H4 (cell line): Measurements from ENCODE around the gene NELL1. TPM values are rescaled to one million over a fixed set of nuclear protein-coding genes. Genes with fewer than 3 reads are reported as not detected.

Experiments used
- DNase-seq: peaks from one replicate; pipeline ENCODE4 v3.0.0-alpha.2; 2015; ENCODE audit warnings: low spot score
- total RNA-seq: library from RNA; depleted of rRNA; stranded (reverse); fragments of >200 nt; shearing (Covaris generic); gene quantifications from 2 replicates; pipeline ENCODE4 v1.2.3, GENCODE V29; 2014; rRNA removed

The NELL1 gene
- 0.02 and 0.66 TPM in 2 replicates for total RNA-seq

DNA sequence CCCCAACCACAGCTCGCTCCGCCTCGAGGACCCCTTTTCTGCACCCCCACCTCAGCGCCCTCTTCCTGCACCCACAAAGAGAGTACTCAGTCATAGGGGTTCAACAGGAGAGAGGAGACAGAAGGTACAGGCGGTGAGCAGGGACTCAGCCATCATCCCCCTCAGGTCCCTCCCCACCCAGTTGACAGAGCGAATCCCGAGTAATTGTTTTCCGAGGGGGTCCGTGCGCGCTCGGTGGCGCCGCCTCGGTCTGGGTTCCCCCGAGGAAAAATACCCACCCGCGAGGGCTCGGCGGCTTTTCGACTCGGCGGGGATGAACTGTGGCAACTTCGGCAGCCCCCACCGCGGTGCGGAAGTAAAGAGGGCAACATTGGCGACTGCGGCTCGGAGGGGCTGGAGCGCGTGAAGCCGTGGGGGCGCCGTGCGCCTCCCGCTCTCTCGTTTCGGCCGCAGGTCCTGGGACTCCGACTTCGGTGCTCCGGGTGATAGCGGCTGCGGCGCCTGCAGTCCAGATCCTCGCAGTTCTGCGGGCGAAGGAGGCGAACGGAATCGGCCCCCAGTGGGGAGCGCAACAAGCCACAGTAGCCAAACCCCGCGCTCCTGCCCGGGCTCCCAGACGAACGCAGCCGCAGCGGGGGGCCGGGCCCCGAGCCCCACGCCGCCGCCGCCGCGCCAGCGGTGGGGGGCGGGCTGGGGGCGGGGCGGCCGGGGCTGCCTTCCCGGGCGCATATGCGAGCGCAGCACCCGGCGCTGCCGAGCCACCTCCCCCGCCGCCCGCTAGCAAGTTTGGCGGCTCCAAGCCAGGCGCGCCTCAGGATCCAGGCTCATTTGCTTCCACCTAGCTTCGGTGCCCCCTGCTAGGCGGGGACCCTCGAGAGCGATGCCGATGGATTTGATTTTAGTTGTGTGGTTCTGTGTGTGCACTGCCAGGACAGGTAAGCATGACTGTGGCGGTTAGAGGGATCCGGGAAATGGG is at the start of gene NELL1:
NELL1 (plus strand) TSS at position 743 of the 976 bp plus-strand sequence.
- no peak for DNase-seq

DNA sequence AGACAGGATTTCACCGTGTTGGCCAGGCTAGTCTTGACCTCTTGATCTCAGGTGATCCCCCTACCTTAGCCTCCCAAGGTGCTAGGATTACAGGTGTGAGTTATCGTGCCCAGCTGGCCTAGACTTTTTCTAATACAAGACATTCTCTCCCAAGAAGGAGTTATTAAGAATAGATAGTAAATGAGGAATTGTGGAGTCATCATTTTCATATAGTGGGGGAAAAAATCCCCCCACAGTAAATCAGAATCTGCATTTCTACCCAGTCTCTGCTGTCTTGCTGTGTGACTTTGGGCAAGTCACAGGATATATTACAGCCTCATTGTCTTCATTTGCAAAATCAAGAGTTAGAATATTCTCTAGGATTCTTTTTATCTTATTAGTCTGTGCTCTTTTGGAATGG is 48.4 kb upstream of the NELL1 start:
- DNase-seq: no peak

DNA sequence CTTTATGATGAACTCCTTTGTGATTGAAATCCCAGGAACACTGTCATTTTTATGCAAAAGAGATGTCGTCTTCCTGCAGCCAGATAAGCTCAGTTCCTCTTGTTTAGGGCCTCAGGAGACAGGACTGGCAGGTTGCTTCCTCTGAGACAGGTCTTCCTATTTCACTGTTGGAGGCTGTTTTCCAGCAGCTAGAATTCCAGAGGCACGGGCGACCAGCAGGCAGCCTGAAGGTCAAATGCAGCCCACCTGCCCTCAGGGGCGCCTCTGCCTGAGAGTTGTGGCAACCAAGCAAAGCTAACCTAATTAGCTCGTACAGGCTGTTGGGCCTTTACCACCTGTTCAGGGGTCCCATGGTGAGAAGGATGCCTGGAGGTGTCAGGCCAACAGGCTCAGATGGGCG is 47.7 kb upstream of the NELL1 start:
- DNase-seq: no peak

DNA sequence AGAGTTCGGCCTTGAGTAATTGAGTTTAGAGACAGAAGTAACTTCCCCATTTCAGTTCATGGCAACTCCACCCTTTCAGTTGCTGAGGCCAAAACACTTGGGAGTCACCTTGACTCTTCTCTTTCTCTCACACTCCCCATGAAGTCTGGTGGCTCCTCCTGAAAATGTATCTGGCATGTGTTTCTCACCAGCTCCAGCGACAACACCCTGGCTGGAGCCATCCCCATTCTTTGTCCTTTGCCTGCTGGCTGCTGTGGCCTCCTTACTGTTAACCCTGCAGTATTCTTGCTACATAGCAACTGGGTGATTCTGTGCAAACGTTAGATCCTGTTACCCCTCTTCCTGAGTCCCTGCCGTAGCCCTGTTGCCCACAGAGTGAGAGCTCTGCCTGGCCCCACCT is 46.1 kb upstream of the NELL1 start:
- DNase-seq: no peak

DNA sequence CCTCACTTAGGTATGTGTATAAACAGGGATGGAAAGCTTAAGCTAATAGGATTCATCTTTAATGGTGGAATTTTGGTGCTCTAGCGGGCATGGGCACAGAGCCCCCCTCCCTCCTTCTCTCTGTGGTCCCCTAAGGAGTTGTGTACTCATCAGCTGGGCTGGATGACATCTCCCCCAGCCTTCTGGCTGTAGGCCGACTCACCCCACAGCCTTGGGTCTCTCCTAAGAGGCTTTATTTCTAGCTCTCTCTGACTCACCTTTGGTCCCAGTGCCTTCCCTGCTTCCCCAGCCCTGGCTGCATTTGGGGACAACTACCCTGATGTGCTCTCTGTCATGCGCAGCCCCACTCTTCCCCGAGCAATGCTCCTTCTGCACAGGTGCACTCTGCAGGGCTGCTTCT is 43.1 kb upstream of the NELL1 start:
- DNase-seq: no peak

DNA sequence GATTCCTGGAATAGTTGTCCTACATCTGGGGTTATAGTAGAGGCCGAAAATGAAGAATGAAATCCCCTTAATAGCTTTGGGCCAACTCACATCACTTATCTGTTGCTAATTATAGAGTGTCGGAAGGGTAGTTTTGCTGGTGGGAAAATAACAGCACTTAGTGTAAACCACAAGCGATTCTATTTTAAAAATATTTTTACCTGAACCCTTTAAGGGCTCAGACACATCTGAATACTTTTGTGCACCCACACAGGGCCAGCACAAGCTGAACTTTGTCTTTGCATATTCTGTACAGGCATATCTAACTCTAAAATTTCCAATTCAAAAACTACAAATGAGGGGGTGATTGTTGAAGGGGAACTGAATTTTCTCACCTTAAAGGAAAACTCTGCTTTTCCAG is 42.4 kb upstream of the NELL1 start:
- no peak for DNase-seq

DNA sequence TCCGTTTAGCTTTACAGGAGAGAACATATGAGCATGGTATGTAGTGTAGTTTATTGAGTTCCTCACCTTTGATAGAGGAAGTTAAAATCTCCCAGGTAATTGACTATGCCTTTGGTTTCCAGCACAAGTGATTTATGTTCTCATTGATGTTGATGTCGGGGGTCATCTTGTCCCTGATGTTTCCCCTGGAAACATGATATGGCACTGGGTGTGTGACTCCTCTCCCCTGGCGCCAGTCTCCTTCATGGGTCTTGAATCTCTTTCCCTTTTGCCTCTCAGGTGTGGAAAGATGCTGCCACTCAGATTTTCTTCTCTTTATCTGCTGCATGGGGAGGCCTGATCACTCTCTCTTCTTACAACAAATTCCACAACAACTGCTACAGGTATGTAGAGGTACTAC is 41.7 kb upstream of the NELL1 start:
- no peak for DNase-seq

DNA sequence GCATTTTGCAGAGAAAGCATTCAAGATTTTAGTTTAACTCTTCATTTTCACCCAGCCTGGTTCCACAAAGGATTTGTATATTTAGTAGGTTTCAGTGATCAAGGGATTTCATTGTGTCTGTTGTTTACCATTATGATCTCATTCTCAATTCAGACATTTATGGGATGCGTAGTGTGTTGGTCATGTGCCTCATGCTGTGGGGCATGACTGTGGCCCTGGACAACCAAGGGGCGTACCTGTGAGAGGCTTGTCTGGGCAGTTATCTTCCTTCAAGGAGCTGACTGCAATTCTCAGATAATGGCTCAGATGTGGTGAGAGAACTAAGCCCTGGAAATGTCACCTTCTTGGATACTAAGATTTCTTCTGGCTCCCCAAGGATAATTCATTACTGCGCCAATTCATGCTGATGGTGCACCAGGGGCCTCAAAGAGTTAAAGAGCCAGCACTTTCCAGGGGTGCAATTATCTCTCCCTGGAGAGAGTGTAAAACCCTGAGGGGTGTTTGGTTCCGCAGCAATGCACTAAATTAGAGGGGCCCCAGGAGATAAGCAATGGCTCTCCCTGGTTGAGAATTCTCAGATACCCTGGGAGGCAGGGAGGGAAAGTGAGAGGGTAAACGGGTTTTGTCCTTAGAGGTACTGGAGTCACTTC is 37.7 kb upstream of the NELL1 start:
- DNase-seq: no peak

DNA sequence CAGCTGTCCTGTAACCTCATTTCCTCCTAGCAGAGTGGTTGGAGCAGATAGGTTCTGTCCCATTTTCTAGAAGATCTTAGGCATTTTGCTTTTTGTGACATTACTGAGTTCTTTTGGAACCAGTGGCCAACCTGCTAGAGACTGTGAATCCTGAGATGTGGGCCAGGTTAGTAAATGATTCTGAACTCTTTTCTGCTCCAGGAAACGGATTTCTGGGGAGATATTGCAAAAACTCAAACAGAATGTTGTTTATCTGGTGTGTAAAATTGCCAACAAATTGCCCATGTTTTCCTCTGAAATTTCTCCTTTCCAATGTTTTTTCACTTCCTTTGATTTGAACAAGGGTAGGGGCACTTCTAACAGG is 37.2 kb upstream of the NELL1 start:
- no peak for DNase-seq

DNA sequence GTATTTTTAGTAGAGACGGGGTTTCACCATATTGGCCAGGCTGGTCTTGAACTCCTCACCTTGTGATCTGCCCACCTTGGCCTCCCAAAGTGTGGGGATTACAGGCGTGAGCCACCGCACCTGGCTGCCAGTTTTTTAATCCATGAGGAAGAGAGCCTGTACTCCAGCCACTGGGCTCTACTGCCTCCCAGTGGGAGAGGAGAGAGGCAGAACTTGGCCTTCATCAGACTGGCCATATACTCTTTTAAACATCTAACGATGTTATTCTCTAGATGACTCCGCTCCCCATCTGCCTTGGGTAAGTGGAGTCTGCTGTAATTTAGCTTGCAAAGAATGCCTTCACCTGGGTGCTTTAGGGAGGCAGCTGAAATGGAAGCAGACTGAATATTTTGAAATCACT is 35.3 kb upstream of the NELL1 start:
- DNase-seq: no peak

DNA sequence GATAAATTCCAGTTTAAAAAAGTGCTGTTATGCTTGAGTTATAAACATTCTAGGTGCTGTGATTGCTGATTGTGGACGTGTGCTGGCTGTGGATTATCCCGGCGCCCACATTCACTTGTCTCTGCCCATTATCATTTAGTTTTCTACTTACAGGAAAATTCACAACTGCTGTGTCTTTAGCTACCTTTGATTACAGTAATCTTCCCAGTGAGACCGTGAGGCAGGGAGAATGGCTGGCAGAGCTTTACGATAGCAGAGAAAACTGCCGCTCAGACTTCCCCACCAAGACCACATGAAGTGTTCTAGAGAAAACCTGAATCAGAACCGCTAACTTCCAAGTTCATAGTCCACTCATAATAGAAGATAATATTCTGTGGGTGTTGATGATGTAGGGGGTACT is 34.6 kb upstream of the NELL1 start:
- no peak for DNase-seq

DNA sequence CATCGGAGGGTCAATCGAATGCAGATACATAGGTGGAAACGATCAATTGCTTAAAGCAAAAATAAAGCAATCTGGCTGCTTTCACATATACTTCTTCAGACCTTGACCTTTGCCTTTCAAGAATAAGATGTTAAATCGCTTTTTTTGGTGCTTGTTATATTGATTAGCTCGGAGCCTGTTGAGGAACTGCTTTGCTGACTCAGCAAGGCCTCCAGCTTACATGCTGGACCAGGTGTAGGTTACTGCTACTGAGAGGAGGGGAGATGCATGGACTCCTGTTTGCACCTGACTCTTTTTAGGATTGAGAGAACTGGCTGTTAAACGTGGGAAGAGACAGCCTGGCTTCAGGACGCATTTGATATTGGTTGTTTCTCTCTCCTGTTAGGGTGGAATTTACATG is 31.3 kb upstream of the NELL1 start:
- no peak for DNase-seq

DNA sequence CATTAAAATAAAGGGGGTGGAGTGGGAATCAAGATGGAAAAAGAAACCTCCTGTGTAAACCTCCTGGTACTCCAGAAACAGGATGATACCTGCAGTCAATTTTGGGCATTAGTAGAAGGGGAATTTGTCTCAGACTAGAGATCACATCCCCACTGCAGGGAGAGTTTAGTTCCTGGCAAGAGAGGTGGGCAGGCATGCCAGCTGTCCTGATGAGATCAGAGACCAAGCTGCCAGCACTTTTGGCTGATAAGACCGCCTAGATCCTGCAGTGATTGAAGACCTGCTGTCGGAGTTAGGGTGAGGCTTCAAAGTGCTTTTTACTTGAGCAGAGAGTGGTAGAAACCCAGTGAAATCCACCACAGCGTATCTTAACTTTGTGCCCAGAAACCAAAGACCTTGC is 29.7 kb upstream of the NELL1 start:
- DNase-seq: no peak

DNA sequence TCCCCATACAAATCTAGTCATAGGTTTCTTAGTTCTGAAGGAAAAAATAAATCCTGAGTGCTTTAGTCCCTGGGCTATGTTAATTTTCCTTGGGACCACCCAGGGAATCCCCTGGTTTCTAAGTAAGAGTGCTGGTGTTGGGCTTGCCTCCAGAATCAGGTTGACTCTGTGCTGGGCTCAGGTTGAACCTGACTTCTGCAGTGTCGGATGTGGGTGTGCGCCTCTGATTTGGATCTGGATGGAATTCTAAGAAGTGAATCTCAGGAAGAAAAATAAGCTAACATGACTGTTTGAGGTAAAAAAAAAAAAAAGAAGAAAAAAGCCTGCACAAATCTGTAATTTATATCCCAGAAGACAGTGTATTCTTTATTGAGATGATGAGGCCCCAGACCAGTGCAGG is 29.0 kb upstream of the NELL1 start:
- DNase-seq: no peak

DNA sequence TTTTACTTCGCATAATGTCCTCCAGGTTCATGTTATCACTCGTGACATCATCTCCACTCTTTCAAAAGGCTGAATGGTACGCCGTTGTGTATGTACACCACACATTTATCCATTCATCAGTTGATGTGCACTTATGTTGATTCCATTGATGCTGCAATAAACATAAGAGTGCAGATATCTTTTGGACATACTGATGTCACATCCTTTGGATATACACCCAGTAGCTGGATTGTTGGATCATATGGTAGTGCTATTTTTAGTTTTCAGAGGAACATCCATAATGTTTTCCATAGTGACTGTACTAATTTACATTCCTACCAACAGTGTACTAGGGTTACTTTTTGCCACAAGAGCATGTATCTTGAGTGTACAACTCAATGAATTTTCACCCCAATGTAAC is 25.0 kb upstream of the NELL1 start:
- no peak for DNase-seq

DNA sequence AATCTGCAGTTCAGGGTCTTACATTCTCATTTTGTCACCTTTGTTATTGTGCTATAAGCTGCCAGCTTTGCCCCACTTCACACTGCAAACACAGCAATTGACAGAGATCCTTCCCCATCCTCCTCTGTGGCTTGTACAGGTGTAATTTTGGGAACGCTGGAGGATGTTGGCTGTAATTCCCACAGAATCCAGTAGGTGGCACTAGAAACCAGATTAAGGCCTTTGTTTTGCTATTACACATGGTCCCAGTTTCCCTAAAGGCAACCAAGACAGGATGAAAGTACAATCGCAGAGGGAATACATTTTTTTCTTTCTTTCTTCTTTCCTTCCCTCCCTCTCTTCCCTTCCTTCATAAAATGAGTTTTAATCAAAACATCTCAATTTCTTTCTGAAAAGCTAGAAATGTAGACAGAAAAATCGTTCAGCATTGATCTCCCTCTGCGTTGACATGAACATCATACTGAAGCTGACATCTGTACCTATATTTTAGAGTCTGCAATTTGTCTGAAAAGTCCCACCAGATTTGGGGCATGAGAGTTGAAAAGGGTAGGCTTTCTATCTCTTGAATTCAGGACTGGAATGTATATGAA is 21.3 kb upstream of the NELL1 start:
- peak; percentile 50 for DNase-seq

DNA sequence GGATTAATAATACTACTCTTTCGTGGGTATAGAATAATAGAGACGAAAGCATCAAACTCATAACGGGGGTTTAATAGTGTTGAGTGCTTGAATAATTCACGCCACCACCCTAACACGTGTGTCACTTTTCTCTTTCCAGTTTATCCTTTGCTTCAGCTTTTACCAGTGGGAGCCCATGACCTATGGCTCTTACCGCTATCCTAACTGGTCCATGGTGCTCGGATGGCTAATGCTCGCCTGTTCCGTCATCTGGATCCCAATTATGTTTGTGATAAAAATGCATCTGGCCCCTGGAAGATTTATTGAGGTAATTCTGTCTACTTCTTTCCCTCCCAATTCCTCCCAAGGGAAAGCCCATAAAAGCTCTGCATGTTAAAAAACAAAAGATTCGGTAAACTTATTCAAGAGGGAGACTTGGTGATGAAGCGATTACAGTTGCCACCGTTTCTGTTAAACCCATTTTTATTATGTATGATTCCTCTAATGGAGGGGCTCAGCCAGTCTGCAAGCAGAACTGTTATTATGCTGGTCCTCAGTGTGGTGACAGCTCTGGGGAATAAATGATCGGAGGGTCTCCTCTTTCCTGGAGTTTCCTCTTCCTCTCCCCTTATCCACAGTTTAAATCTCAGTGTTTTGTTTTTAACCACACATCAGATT is 17.1 kb upstream of the NELL1 start:
- no peak for DNase-seq

DNA sequence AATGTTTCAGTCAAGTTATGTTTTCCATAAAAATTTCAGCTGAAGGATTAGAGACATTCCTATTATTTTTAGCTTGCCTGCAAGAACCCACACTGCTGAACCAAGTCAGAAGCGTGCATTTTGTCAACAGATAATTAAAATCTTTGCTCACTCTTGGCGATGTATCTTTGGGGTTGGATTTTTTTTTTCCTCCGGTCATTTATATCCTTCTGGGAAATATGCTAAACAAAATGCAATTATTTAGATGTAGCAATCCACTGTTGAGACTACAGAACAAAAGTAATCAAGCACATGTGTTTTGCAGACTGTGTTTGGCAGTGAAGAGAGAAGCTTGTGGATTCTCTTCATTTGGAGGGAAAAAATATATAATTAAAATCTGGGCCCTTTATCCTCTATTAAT is 15.3 kb upstream of the NELL1 start:
- DNase-seq: no peak

DNA sequence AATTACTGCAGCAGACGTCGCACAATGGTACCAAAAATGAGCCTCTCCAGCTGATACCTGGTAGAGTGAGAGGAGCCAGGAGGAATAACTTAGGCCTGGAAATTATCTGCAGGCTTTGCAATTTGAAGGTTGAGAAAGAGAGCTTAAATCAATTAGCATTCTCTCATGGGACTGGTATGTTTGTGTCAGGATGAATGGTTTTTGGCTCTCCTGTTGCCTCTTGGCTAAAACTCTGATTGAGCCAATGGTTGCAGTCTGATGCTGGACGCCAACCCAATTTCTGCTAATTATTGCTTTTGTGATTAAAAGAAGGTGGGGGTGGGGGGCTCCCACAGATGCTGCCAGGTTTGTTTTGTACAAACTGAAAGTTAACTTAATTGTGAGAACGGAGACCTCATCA is 12.5 kb upstream of the NELL1 start:
- no peak for DNase-seq

DNA sequence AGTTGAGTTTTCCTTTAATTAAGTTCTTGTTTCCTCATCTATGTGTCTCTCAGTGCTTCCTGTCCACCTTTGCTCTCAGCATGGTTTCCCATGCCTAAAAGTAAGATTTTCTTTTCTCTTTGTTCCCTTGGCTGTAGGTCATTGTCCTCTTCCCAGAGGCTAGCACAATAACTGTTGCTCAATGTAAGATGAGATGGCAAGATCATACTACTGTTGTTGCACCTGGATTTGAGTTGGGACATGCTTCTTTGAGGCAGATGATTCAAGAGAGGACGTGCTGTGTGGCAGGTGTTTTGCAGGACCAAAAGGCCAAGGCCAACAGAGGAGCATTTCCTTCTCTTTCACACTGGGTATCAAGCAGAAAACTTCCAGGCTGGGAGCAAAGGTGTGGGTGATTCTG is 11.3 kb upstream of the NELL1 start:
- no peak for DNase-seq

DNA sequence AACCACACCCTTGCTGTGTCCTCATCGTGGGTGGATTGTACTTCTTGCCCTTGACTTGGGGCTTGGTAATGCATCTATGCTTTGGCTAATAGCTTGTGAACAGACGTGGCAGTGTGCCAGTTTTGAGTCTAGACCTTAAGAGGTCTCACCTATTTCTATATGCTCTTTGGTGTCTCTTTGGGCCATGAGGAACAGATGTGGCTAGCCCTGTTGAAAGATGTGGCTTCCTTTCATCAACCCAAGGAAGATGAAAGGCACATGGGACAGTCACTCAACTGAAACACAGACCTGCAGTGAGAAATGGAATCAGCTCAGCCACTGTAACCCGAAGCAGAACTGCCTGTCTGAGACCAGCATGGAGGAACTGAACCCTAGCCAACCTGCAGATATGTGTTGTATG is 7.9 kb upstream of the NELL1 start:
- no peak for DNase-seq

DNA sequence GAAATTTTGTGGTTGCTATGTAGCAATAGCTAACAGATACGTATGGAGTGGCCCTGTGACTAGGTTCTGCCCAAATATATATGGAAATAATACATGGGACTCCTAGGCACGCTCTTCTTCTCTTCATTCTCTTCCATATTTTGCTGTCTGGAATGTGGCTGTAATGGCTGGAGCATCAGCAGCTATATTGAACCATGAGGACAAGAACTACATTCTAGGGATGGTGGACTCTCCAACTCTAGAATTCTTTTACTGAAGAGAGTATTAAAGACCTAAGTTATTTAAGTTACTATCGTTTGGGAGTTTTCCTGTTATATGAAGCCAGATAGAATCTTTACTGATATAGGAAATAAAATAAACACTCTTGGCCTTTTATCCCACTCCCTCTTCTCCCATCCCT is 7.5 kb upstream of the NELL1 start:
- no peak for DNase-seq
